HL-60 (cell line): ENCODE data around the gene FCRL2.
A peak's percentile ranks its signal among the peaks of the same experiment; 100 is the strongest.

Source experiments
- DNase-seq, 2 experiments: peaks; one replicate each; pipeline ENCODE4 v3.0.0-alpha.2; 2010 to 2020; ENCODE audit warnings: low read depth in 1 of 2, low spot score in 1 of 2
- H3K27ac ChIP-seq: fragments of 250-450 bp; sonication (Bioruptor Pico); replicated peaks from 2 replicates; pipeline ENCODE4 v1.5.1; 2020; ENCODE audit warnings: mild to moderate bottlenecking, moderate library complexity
- H3K27me3 ChIP-seq: fragments of 250-450 bp; sonication (Bioruptor Pico); 2 replicates; pipeline ENCODE4 v1.5.1; 2021; ENCODE audit warnings: mild to moderate bottlenecking, moderate library complexity; ENCODE audit not compliant: insufficient read depth, poor library complexity, severe bottlenecking
- H3K4me3 ChIP-seq: replicated peaks from 2 replicates; pipeline ENCODE4 v1.5.1; 2011; ENCODE audit warnings: mild to moderate bottlenecking, control low read depth, low read length; ENCODE audit not compliant: insufficient read depth
- GABPA ChIP-seq: IDR thresholded peaks from 2 replicates; pipeline ENCODE4 v1.6.1; 2012; ENCODE audit warnings: low read depth
- POLR2AphosphoS5 ChIP-seq: IDR thresholded peaks from 2 replicates; pipeline ENCODE4 v1.6.1; 2012; ENCODE audit warnings: low read depth
- SPI1 ChIP-seq: IDR thresholded peaks from 2 replicates; pipeline ENCODE4 v1.6.1; 2012; ENCODE audit warnings: low read depth, mild to moderate bottlenecking, borderline replicate concordance
- TF ChIP-seq, protein P1 (sequence below): IDR thresholded peaks from one replicate; pipeline ENCODE4 v1.5.1; 2011; ENCODE audit warnings: low read length, control low read depth, inconsistent platforms; ENCODE audit not compliant: insufficient read depth
- TF ChIP-seq, protein P2 (sequence below): IDR thresholded peaks from 2 replicates; pipeline ENCODE4 v1.6.1; 2012; ENCODE audit warnings: low read depth; ENCODE audit not compliant: insufficient replicate concordance

Gene FCRL2

DNA sequence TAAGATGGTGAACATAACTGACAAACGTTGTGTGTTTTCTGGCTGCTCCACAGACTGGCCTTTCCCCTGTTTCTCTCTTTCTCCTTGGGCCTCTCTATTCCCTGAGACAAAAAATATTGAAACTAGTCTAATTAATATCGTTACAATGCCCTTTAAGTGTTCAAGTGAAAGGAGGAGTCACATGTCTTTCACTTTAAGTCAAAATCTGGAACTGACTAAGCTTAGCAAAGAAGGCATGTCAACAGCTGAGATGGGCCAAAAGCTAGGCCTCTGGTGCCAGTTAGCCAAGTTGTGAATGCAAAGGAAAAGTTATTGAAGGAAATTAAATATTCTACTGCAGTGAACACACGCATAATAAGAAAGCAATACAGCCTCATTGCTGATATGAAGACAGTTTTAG is 44.2 kb downstream of the FCRL2 start:
- no peak for DNase-seq
- no peak for TF ChIP-seq POLR2AphosphoS5
- TF ChIP-seq, protein P1, sequence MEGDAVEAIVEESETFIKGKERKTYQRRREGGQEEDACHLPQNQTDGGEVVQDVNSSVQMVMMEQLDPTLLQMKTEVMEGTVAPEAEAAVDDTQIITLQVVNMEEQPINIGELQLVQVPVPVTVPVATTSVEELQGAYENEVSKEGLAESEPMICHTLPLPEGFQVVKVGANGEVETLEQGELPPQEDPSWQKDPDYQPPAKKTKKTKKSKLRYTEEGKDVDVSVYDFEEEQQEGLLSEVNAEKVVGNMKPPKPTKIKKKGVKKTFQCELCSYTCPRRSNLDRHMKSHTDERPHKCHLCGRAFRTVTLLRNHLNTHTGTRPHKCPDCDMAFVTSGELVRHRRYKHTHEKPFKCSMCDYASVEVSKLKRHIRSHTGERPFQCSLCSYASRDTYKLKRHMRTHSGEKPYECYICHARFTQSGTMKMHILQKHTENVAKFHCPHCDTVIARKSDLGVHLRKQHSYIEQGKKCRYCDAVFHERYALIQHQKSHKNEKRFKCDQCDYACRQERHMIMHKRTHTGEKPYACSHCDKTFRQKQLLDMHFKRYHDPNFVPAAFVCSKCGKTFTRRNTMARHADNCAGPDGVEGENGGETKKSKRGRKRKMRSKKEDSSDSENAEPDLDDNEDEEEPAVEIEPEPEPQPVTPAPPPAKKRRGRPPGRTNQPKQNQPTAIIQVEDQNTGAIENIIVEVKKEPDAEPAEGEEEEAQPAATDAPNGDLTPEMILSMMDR = no peak
- no peak for TF ChIP-seq SPI1
- TF ChIP-seq, protein P2, sequence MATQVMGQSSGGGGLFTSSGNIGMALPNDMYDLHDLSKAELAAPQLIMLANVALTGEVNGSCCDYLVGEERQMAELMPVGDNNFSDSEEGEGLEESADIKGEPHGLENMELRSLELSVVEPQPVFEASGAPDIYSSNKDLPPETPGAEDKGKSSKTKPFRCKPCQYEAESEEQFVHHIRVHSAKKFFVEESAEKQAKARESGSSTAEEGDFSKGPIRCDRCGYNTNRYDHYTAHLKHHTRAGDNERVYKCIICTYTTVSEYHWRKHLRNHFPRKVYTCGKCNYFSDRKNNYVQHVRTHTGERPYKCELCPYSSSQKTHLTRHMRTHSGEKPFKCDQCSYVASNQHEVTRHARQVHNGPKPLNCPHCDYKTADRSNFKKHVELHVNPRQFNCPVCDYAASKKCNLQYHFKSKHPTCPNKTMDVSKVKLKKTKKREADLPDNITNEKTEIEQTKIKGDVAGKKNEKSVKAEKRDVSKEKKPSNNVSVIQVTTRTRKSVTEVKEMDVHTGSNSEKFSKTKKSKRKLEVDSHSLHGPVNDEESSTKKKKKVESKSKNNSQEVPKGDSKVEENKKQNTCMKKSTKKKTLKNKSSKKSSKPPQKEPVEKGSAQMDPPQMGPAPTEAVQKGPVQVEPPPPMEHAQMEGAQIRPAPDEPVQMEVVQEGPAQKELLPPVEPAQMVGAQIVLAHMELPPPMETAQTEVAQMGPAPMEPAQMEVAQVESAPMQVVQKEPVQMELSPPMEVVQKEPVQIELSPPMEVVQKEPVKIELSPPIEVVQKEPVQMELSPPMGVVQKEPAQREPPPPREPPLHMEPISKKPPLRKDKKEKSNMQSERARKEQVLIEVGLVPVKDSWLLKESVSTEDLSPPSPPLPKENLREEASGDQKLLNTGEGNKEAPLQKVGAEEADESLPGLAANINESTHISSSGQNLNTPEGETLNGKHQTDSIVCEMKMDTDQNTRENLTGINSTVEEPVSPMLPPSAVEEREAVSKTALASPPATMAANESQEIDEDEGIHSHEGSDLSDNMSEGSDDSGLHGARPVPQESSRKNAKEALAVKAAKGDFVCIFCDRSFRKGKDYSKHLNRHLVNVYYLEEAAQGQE = no peak
- TF ChIP-seq GABPA = no peak
- no peak overlapping the region for H3K27ac ChIP-seq
- no peak overlapping the region for H3K4me3 ChIP-seq
- H3K27me3 ChIP-seq = no peaks in the 10 kb centered on the region

DNA sequence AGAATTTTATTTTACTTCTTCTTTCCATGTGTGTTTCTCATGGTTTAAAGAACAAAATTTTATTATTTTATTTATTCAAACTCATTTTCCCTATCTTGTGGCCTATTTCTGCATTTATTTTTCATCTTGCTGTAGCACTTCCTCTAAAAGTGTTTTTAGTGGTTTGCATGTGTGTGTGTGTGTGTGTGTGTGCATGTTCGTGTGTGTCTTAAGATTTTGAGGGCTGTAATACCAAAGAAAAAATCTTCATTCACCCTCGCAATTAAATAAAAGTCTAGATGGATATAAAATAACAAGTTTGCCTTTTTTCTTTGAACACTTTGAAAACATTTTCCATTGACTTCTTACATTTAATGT is 51.7 kb downstream of the FCRL2 start:
- H3K27ac ChIP-seq = no peak overlapping the region
- peak; percentile 18 to 65 for DNase-seq
- no peak overlapping the region for H3K4me3 ChIP-seq

DNA sequence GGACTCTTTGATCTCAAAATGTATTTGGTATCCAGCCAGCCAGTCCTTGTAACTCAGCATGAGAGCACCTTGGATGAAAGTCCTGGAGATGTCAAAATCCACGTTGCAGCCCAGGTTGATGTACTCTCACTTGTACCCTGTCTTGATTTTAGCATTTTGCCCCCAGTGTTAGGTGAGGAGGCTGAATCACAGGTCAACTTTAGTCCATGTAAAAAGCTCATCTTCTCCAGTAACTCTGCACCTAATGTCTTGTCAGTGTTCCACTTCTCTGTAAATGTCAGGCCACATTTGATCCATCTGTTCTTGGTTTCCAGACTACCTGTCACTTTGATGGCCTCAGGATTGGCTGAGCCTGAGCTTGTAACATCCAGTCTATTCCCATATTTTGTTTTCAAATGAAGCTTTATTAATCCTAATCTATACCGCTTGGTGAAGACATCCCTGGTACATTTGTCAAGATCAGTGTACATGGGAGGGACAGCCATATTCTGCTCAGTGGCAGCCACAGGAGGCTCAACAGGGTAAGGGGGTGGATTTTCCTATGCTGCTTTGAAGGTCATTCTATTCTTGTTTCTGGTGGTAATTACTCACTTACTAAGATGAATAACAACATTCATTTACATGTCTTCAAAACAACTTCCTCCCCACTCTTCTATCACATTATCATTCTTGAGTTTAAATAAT is 52.3 kb downstream of the FCRL2 start:
- no peak overlapping the region for H3K27ac ChIP-seq

More for the DNA sequence above, 51.7 kb downstream of the FCRL2 start:
- TF ChIP-seq SPI1 (peak; percentile 96), POLR2AphosphoS5 (no peak), GABPA (peak; percentile 56)
- TF ChIP-seq, protein P2 = no peak
- no peaks in the 10 kb centered on the region for H3K27me3 ChIP-seq

More for the DNA sequence above, 52.3 kb downstream of the FCRL2 start:
- no peak for DNase-seq
- TF ChIP-seq GABPA (no peak), POLR2AphosphoS5 (no peak), SPI1 (no peak)
- TF ChIP-seq, protein P1 = no peak
- TF ChIP-seq, protein P2 = no peak
- Histone ChIP-seq H3K4me3 (no peak overlapping the region), H3K27me3 (no peaks in the 10 kb centered on the region)
